Osteocyte (in vitro differentiated cells): Measurements from ENCODE around the gene CPLX1. TPM values are rescaled to one million over a fixed set of nuclear protein-coding genes. Genes with fewer than 3 reads are reported as not detected.
"Not testable (repeated sequence)": the region's sequence is repeated elsewhere in the genome, so short reads cannot be mapped to it uniquely, and the experiment has no call there.

Experiments used
- DNase-seq: peaks from one replicate; pipeline ENCODE4 v3.0.0; 2021; ENCODE audit warnings: mixed read lengths; ENCODE audit not compliant: unreplicated experiment; ENCODE audit errors: extremely low spot score
- H3K27ac Mint-ChIP-seq: one replicate; pipeline ENCODE4 v1.8.0; 2021; ENCODE audit warnings: mild to moderate bottlenecking, mixed read lengths; ENCODE audit not compliant: unreplicated experiment
- H3K27me3 Mint-ChIP-seq: one replicate; pipeline ENCODE4 v1.8.0; 2021; ENCODE audit warnings: mixed read lengths; ENCODE audit not compliant: unreplicated experiment
- H3K36me3 Mint-ChIP-seq: one replicate; pipeline ENCODE4 v1.8.0; 2021; ENCODE audit warnings: mixed read lengths; ENCODE audit not compliant: unreplicated experiment
- H3K4me1 Mint-ChIP-seq: one replicate; pipeline ENCODE4 v1.8.0; 2021; ENCODE audit warnings: mixed read lengths; ENCODE audit not compliant: unreplicated experiment
- H3K4me3 Mint-ChIP-seq: one replicate; pipeline ENCODE4 v1.8.0; 2021; ENCODE audit warnings: mild to moderate bottlenecking, moderate library complexity, mixed read lengths; ENCODE audit not compliant: unreplicated experiment
- H3K9me3 Mint-ChIP-seq: one replicate; pipeline ENCODE4 v1.8.0; 2021; ENCODE audit warnings: mixed read lengths; ENCODE audit not compliant: unreplicated experiment
- CTCF ChIP-seq: fragments of 200-600 bp; sonication (generic); IDR thresholded peaks from 2 replicates; pipeline ENCODE4 v1.5.0; 2021; ENCODE audit warnings: antibody characterized with exemption, mild to moderate bottlenecking, moderate library complexity
- total RNA-seq: library from RNA; stranded (reverse); gene quantifications from 2 replicates; pipeline ENCODE4 v1.2.1, GENCODE V29; 2021

Gene CPLX1
- total RNA-seq, 1 donor from 2014 or later, result not detected

GRCh38 chr4:754221-755120, 71.5 kb downstream of the CPLX1 start:
- Mint-ChIP-seq H3K4me3 (no peak overlapping the region), H3K27ac (no peak overlapping the region), H3K9me3 (no peaks in the 10 kb centered on the region), H3K4me1 (peaks cover 26% of the 10 kb centered on the region), H3K36me3 (peaks cover 33% of the 10 kb centered on the region), H3K27me3 (no peaks in the 10 kb centered on the region)
- DNase-seq, result no peak
- TF ChIP-seq CTCF, result no peak

GRCh38 chr4:753186-753585, 72.7 kb downstream of the CPLX1 start:
- not testable (repeated sequence) for H3K9me3 Mint-ChIP-seq, H3K27ac Mint-ChIP-seq, H3K27me3 Mint-ChIP-seq, DNase-seq, H3K4me3 Mint-ChIP-seq
- peaks cover 27% of the 10 kb centered on the region for H3K4me1 Mint-ChIP-seq
- peaks cover 37% of the 10 kb centered on the region for H3K36me3 Mint-ChIP-seq

GRCh38 chr4:752196-752861, 73.6 kb downstream of the CPLX1 start:
- Mint-ChIP-seq H3K27me3 (no peaks in the 10 kb centered on the region), H3K36me3 (peaks cover 41% of the 10 kb centered on the region), H3K4me3 (no peak overlapping the region), H3K4me1 (peaks cover 30% of the 10 kb centered on the region), H3K9me3 (no peaks in the 10 kb centered on the region), H3K27ac (no peak overlapping the region)
- TF ChIP-seq CTCF, result no peak
- DNase-seq, result no peak

- no peak for DNase-seq
- no peak overlapping the region for H3K4me3 Mint-ChIP-seq
- peaks cover 39% of the 10 kb centered on the region for H3K36me3 Mint-ChIP-seq
- H3K27ac Mint-ChIP-seq, result no peak overlapping the region
- H3K4me1 Mint-ChIP-seq, result peaks cover 30% of the 10 kb centered on the region
- no peak for TF ChIP-seq CTCF
- H3K9me3 Mint-ChIP-seq, result no peaks in the 10 kb centered on the region
- H3K27me3 Mint-ChIP-seq, result no peaks in the 10 kb centered on the region
These were observed 74.3 kb downstream of the CPLX1 start for GRCh38 chr4:751676-752075.

GRCh38 chr4:749698-750666, 75.9 kb downstream of the CPLX1 start:
- Mint-ChIP-seq H3K4me3 (no peak overlapping the region), H3K36me3 (peaks cover 33% of the 10 kb centered on the region), H3K4me1 (peaks cover 30% of the 10 kb centered on the region), H3K27ac (peak overlapping the region; percentile 72), H3K9me3 (no peaks in the 10 kb centered on the region), H3K27me3 (no peaks in the 10 kb centered on the region)
- no peak for TF ChIP-seq CTCF
- no peak for DNase-seq
